ENCODE measurements around the gene ATRNL1. TPM values are rescaled to one million over a fixed set of nuclear protein-coding genes. Genes with fewer than 3 reads are reported as not detected.
A peak's percentile ranks its signal among the peaks of the same experiment; 100 is the strongest.
"Not testable (repeated sequence)": the region's sequence is repeated elsewhere in the genome, so short reads cannot be mapped to it uniquely, and the experiment has no call there.

ATRNL1 gene
- total RNA-seq, 1 donor from 2014 or later: 222 TPM

DNA sequence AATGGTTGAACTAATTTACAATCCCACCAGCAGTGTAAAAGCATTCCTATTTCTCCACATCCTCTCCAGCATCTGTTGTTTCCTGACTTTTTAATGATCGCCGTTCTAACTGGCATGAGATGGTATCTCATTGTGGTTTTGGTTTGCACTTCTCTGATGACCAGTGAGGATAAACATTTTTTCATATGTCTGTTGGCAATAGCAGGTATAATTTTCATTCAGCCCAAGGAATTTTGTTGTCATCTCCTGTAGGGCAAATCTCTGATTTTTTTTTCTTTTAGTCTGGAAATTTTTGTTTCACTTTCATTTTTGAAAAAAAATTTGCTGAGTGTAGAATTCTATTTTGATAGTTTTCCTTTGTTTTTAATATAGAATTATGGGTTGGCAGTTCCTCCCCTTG, 114.1 kb downstream of the ATRNL1 start:
- not testable (repeated sequence) for DNase-seq (ENCODE audit: low spot score)

- no peak for DNase-seq (ENCODE audit: low spot score)
These were observed 116.0 kb downstream of the ATRNL1 start for GRCh38 chr10:115209133-115209532.

GRCh38 chr10:115214829-115215228, 121.7 kb downstream of the ATRNL1 start:
- DNase-seq (ENCODE audit: low spot score): no peak

GRCh38 chr10:115219203-115219602, 126.0 kb downstream of the ATRNL1 start:
- no peak for DNase-seq (ENCODE audit: low spot score)

GRCh38 chr10:115222039-115222438, 128.9 kb downstream of the ATRNL1 start:
- DNase-seq (ENCODE audit: low spot score): no peak

GRCh38 chr10:115239761-115240160, 146.6 kb downstream of the ATRNL1 start:
- DNase-seq (ENCODE audit: low spot score): no peak

DNA sequence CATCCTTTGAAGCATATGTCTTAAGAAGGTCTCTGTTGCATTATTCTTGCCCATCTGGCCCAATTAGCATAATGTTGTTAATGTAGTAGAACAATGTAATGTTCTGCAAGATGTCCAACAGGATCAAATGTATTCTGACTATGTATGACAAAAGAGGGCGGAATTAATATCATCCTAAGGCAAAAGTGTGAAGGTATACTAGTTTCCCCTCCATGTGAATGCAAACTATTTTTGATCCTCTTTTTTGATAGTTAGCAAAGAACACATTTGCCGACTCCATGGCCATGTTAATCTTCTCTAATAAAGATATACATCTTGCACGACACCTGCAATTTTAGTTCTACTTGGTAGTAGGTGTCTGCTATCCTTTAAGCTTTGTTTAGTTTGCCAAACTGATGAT, 157.6 kb downstream of the ATRNL1 start:
- no peak for DNase-seq (ENCODE audit: low spot score)

GRCh38 chr10:115253765-115254164, 160.6 kb downstream of the ATRNL1 start:
- DNase-seq (ENCODE audit: low spot score): not testable (repeated sequence)

GRCh38 chr10:115272482-115272881, 179.3 kb downstream of the ATRNL1 start:
- no peak for DNase-seq (ENCODE audit: low spot score)

GRCh38 chr10:115278294-115278693, 185.1 kb downstream of the ATRNL1 start:
- no peak for DNase-seq (ENCODE audit: low spot score)

DNA sequence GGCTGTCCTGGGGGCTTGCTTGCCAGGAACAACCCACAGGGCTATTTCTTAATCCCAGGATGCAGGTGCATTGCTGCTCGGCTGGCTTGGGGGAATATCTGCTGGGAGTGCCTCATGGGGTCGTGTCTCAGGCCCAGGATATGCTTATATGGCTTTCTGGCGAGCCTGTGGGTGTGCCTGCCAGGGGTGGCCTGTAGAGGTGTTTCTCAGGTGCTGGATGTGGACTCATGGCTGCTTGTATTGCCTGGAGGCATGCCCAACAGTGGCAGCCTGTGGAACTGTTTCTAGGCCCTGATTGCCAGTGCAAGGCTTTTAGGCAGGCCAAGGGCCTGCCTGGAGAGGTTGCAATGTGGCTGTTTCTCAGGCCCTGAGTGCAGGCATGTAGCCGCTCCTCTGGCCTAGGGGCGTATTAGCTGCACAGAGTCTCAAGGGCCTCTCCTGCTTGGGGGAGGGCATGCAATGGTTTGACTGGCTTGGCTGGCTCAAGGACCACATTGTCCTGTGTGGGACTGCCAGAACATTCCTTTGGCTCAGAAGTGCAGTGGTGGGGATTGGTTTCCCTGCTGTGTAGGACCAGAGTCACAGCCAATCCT, 202.1 kb downstream of the ATRNL1 start:
- DNase-seq (ENCODE audit: low spot score): no peak

GRCh38 chr10:115300080-115300479, 206.9 kb downstream of the ATRNL1 start:
- no peak for DNase-seq (ENCODE audit: low spot score)

- not testable (repeated sequence) for DNase-seq (ENCODE audit: low spot score)
These were observed 226.5 kb downstream of the ATRNL1 start for GRCh38 chr10:115319669-115320068.

GRCh38 chr10:115321360-115321759, 228.2 kb downstream of the ATRNL1 start:
- no peak for DNase-seq (ENCODE audit: low spot score)

DNA sequence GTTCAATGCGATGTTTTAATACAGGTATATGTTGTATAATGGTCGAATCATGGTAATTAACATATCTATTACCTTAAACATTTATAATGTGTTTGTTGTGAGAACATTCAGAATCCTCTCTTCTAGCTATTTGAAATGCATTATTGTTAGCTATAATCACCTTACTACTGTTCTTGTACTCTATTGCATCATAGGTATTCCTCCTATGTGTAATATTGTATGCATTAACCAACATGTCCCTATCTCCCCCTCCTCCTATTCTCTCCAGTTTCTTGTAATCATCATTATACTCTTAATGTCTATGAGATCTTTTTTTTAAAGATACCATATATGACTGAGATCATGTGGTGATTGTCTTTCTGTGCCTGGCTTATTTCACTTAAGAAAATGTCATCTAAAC, 235.2 kb downstream of the ATRNL1 start:
- DNase-seq (ENCODE audit: low spot score): no peak

DNA sequence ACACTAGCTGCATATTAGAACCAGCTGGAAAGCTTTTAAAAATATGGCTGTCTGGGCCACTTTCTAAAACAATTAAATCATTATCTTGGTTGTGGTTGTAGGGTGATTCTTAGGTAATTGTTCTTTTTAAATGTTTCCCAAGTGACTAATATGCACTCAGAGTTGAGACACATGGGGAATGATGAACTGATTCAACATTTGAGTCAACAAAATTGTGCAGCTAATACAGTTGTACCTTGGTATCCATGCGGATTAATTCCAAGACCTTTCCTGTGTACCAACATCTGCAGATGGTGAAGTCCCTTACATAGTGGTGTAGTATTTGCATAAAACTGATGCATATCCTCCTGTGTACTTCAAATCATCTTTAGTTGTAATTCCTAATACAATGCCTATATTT, 242.2 kb downstream of the ATRNL1 start:
- no peak for DNase-seq (ENCODE audit: low spot score)

- DNase-seq (ENCODE audit: low spot score): peak; percentile 47
These were observed 262.1 kb downstream of the ATRNL1 start for GRCh38 chr10:115355162-115355760.

DNA sequence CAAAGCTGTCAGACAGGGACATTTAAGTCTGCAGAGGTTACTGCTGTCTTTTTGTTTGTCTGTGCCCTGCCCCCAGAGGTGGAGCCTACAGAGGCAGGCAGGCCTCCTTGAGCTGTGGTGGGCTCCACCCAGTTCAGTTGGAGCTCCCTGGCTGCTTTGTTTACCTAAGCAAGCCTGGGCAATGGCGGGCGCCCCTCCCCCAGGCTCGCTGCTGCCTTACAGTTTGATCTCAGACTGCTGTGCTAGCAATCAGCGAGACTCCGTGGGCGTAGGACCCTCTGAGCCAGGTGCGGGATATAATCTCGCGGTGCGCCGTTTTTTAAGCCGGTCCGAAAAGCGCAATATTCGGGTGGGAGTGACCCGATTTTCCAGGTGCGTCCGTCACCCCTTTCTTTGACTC, 274.8 kb downstream of the ATRNL1 start:
- DNase-seq (ENCODE audit: low spot score): not testable (repeated sequence)

DNA sequence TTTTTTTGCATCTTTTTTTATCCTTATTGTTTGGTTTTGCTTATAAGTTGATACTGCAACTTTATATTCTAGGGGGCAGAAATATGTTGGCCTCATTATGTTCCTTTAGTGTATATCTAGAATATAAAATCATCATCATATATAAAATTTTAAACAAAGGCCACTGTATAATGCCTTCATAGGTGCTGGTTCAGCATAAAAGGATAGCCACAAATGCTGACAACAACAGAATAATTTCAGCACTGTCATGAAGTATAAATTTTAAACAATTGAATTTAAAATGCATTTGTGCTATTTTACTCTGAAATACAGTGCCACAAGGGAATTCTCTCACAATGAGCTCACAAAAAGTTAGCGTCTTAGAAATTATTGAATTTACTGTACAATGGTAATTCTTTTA, 285.9 kb downstream of the ATRNL1 start:
- DNase-seq (ENCODE audit: low spot score): no peak

DNA sequence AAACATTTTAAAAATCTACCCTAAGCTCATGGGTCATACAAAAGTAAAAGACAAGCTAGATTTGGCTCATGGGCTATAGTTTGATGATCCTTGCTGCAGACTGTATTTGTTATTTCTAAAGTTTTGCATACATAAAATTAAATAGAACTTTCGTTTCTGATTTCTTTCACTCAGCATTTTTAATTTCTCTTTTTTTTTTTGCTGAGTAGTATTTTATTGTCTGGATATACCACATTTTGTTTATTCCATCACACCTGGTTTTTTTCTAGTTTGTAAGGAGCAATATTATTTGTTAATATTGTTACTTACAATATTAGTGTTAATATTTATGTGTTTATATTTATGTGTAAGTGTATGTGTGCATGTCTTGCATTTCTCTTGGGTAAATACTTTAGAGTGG, 291.5 kb downstream of the ATRNL1 start:
- DNase-seq (ENCODE audit: low spot score): no peak

GRCh38 chr10:115390607-115391006, 297.4 kb downstream of the ATRNL1 start:
- DNase-seq (ENCODE audit: low spot score): no peak

GRCh38 chr10:115398026-115398425, 304.9 kb downstream of the ATRNL1 start:
- DNase-seq (ENCODE audit: low spot score): no peak

DNA sequence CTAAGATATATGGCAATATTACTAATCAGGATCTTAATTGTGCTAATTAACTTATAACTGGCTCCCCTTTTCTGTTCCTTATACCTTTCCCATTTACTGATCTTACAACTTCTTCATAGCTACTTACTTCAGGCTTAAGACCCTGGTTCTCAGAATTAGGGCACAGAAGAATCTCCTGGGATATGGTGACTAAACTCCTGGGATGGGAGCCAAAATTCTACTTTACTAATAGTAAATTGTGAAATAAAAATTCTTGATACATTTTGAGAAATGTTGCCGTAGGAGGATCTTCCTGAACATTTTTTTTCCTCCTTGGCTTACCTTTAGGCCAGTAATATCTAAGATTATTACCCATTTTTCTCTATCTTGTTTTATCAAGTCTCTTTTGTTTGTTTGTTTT, 309.5 kb downstream of the ATRNL1 start:
- DNase-seq (ENCODE audit: low spot score): peak; percentile 36

DNA sequence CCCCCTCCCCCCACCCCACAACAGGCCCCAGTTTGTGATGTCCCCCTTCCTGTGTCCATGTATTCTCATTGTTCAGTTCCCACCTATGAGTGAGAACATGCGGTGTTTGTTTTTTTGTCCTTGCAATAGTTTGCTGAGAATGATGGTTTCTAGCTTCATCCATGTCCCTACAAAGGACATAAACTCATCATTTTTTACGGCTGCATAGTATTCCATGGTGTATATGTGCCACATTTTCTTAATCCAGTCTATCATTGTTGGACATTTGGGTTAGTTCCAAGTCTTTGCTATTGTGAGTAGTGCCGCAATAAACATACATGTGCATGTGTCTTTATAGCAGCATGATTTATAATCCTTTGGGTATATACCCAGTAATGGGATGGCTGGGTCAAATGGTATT, 312.7 kb downstream of the ATRNL1 start:
- DNase-seq (ENCODE audit: low spot score): not testable (repeated sequence)

Data from umbilical cord (tissue), 2 donors.